ENCODE results near the gene AP2M1. TPM values are rescaled to one million over a fixed set of nuclear protein-coding genes. Genes with fewer than 3 reads are reported as not detected.

Gene AP2M1
- polyA plus RNA-seq, 2 of the 4 experiments (the other 2 are of a cell fraction), result 274 to 298 TPM

DNA sequence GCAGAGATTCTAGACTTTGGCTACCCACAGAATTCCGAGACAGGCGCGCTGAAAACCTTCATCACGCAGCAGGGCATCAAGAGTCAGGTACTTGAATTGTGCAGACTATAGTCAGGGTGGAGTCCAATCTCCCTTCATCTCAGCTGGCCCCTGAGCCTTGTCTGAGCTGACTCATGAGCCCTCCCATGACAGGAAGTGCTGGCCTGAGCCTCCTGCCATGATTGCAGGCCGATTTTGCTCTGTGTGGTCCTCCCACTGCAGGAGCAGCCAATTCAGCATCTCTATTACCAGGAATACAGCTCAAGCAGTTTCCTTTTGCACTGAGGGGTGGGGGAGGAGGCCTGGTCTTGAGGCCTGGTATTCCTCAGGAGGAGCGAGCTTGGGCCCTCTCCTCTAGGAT lies 5.5 kb downstream of the AP2M1 start:
- TF ChIP-seq TFCP2L1 (CRISPR knock-in tag; IDR thresholded peaks at IDR 0.05) (no peak), HDAC2 (IDR thresholded peaks at IDR 0.05) (no peak), CHD2 (IDR thresholded peaks at IDR 0.05; ENCODE audit: low read length, partially characterized antibody) (no peak), HOXB13 (CRISPR knock-in tag; IDR thresholded peaks at IDR 0.05; ENCODE audit: low read depth) (no peak), RAD21 (conservative IDR thresholded peaks at IDR 0.05 in 1 of 2, IDR thresholded peaks at IDR 0.05 in 1 of 2) (no peak), HOXB5 (CRISPR knock-in tag; IDR thresholded peaks at IDR 0.05) (no peak), EHF (CRISPR knock-in tag; IDR thresholded peaks at IDR 0.05) (no peak), POLR2AphosphoS2 (conservative IDR thresholded peaks at IDR 0.05; ENCODE audit: low read length) (no peak), RCOR1 (IDR thresholded peaks at IDR 0.05; ENCODE audit: low read depth, low read length) (no peak), CEBPB (IDR thresholded peaks at IDR 0.05) (no peak), ZNF302 (CRISPR knock-in tag; IDR thresholded peaks at IDR 0.05) (no peak), ZC3H11A (IDR thresholded peaks at IDR 0.05) (no peak)
- TF ChIP-seq, protein P1, sequence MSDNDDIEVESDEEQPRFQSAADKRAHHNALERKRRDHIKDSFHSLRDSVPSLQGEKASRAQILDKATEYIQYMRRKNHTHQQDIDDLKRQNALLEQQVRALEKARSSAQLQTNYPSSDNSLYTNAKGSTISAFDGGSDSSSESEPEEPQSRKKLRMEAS (IDR thresholded peaks at IDR 0.05), result no peak
- TF ChIP-seq, protein P2, sequence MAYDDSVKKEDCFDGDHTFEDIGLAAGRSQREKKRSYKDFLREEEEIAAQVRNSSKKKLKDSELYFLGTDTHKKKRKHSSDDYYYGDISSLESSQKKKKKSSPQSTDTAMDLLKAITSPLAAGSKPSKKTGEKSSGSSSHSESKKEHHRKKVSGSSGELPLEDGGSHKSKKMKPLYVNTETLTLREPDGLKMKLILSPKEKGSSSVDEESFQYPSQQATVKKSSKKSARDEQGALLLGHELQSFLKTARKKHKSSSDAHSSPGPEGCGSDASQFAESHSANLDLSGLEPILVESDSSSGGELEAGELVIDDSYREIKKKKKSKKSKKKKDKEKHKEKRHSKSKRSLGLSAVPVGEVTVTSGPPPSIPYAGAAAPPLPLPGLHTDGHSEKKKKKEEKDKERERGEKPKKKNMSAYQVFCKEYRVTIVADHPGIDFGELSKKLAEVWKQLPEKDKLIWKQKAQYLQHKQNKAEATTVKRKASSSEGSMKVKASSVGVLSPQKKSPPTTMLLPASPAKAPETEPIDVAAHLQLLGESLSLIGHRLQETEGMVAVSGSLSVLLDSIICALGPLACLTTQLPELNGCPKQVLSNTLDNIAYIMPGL (CRISPR knock-in tag; IDR thresholded peaks at IDR 0.05; ENCODE audit: borderline replicate concordance), result no peak
- TF ChIP-seq, protein P3, sequence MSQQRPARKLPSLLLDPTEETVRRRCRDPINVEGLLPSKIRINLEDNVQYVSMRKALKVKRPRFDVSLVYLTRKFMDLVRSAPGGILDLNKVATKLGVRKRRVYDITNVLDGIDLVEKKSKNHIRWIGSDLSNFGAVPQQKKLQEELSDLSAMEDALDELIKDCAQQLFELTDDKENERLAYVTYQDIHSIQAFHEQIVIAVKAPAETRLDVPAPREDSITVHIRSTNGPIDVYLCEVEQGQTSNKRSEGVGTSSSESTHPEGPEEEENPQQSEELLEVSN (IDR thresholded peaks at IDR 0.05; ENCODE audit: borderline replicate concordance, low read depth), result no peak
- TF ChIP-seq, protein P4, sequence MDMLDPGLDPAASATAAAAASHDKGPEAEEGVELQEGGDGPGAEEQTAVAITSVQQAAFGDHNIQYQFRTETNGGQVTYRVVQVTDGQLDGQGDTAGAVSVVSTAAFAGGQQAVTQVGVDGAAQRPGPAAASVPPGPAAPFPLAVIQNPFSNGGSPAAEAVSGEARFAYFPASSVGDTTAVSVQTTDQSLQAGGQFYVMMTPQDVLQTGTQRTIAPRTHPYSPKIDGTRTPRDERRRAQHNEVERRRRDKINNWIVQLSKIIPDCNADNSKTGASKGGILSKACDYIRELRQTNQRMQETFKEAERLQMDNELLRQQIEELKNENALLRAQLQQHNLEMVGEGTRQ (IDR thresholded peaks at IDR 0.05), result no peak
- H3K27ac ChIP-seq, result no peak overlapping the region
- POLR2A ChIA-PET, result no interaction called here
- H3K9me3 ChIP-seq, result no peaks in the 10 kb centered on the region
- ATAC-seq (no peak), DNase-seq (ENCODE audit: low read depth in 1 of 2, low spot score in 1 of 2) (no peak), FAIRE-seq (no peak)
- no peak overlapping the region for H3K4me3 ChIP-seq
- no peak overlapping the region for H3K4me2 ChIP-seq
- H3K4me1 ChIP-seq, result peaks cover 12% of the 10 kb centered on the region
- CTCF ChIA-PET, result interaction anchor here (0.7 to 3.3 kb wide), 6 partner anchors 10 to 285 kb away, joined by 3 to 14 read pairs (median 4); no protein-coding TSS in a partner anchor
- 82% methylated on average over 6 of the region's 6 CpGs for WGBS (ENCODE audit: missing lambda C conversion rate)

- Histone ChIP-seq H3K27ac (no peak overlapping the region), H3K4me3 (no peak overlapping the region), H3K9me3 (no peaks in the 10 kb centered on the region), H3K4me1 (peaks cover 16% of the 10 kb centered on the region), H3K4me2 (no peak overlapping the region)
- ChIA-PET CTCF (interaction anchor here (0.6 to 3.3 kb wide), 3 partner anchors 9 to 46 kb away, joined by 3 to 14 read pairs (median 5); no protein-coding TSS in a partner anchor), POLR2A (no interaction called here)
- DNase-seq (ENCODE audit: low read depth in 1 of 2, low spot score in 1 of 2), result no peak
- no peak for FAIRE-seq
- no peak for ATAC-seq
- WGBS (ENCODE audit: missing lambda C conversion rate), result 100% methylated on average over 3 of the region's 9 CpGs
- TF ChIP-seq ZNF302 (CRISPR knock-in tag; IDR thresholded peaks at IDR 0.05) (no peak), BHLHE40 (IDR thresholded peaks at IDR 0.05; ENCODE audit: low read depth, low read length) (no peak), CEBPB (IDR thresholded peaks at IDR 0.05) (no peak), JUN (IDR thresholded peaks at IDR 0.05) (no peak), KDM1A (IDR thresholded peaks at IDR 0.05; ENCODE audit: low read depth) (no peak), EP300 (IDR thresholded peaks at IDR 0.05) (no peak), GATA3 (IDR thresholded peaks at IDR 0.05; ENCODE audit: borderline replicate concordance) (no peak), HOXA7 (CRISPR knock-in tag; IDR thresholded peaks at IDR 0.05) (no peak), FOSL2 (IDR thresholded peaks at IDR 0.05) (no peak), FOSL2 (CRISPR knock-in tag; IDR thresholded peaks at IDR 0.05) (no peak), EHMT2 (IDR thresholded peaks at IDR 0.05; ENCODE audit: low read depth) (no peak), POLR2AphosphoS2 (conservative IDR thresholded peaks at IDR 0.05; ENCODE audit: low read length) (no peak), NPAS2 (CRISPR knock-in tag; IDR thresholded peaks at IDR 0.05; ENCODE audit: borderline replicate concordance) (no peak), HDAC2 (IDR thresholded peaks at IDR 0.05) (no peak), ZSCAN20 (CRISPR knock-in tag; IDR thresholded peaks at IDR 0.05) (no peak), HOXB5 (CRISPR knock-in tag; IDR thresholded peaks at IDR 0.05) (no peak), CBX2 (IDR thresholded peaks at IDR 0.05; ENCODE audit: borderline replicate concordance, low read depth) (no peak)
- TF ChIP-seq, protein P2 (CRISPR knock-in tag; IDR thresholded peaks at IDR 0.05; ENCODE audit: borderline replicate concordance), result no peak
- TF ChIP-seq, protein P1 (IDR thresholded peaks at IDR 0.05), result no peak
Measured at GRCh38 chr3:184181596-184181995, 6.9 kb downstream of the AP2M1 start.
